GM12878 (cell line): ENCODE data around the gene C10orf105. TPM values are rescaled to one million over a fixed set of nuclear protein-coding genes. Genes with fewer than 3 reads are reported as not detected.

ENCODE experiments used
- ATAC-seq: fragments of 200-7000 bp; cut with Tn5 transposase; 3 replicates; pipeline ENCODE4 v1.9.1; 2020; ENCODE audit warnings: mild to moderate bottlenecking, moderate library complexity
- BruUV-seq: library from RNA; stranded (reverse); fragments of 400-500 nt; replicated peaks from 2 replicates; lab custom pipeline; 2021; lab: Mats Ljungman, UMichigan
- CTCF ChIA-PET: fragments of 300-600 bp; sonication (Branson Sonifier 250); formaldehyde crosslinking; extraction: SDS; loops from one replicate; lab custom pipeline; 2021; ENCODE audit warnings: inconsistent platforms; lab: Yijun Ruan, JAX
- POLR2A ChIA-PET: fragments of 350-600 bp; formaldehyde crosslinking; extraction: SDS; loops from one replicate; lab custom pipeline; 2021; ENCODE audit warnings: inconsistent platforms; lab: Charles Lee
- RAD21 ChIA-PET: fragments of 300-600 bp; sonication (Branson Sonifier 250); formaldehyde crosslinking; loops from one replicate; lab custom pipeline; 2023; ENCODE audit warnings: antibody characterized with exemption; ENCODE audit not compliant: unreplicated experiment; lab: Charles Lee
- SMC1A ChIA-PET: fragments of 300-600 bp; sonication (Branson Sonifier 250); formaldehyde crosslinking; loops from one replicate; lab custom pipeline; 2023; ENCODE audit not compliant: unreplicated experiment, uncharacterized antibody; lab: Charles Lee
- DNase-seq: peaks from one replicate; pipeline ENCODE4 v3.0.0-alpha.2; 2011; ENCODE audit warnings: low read depth, low spot score
- FAIRE-seq: peaks from 3 replicates; lab custom pipeline; 2011; peaks lifted over from hg19 to GRCh38; lab: Jason Lieb, UNC
- H2AFZ ChIP-seq: 2 replicates; pipeline ENCODE4 v1.6.0; 2011; ENCODE audit warnings: low read depth, low read length, control low read depth; ENCODE audit not compliant: control insufficient read depth
- H3K27ac ChIP-seq: 2 replicates; pipeline ENCODE4 v1.5.1; 2011; ENCODE audit warnings: control low read depth; ENCODE audit not compliant: control insufficient read depth, insufficient read depth
- H3K27me3 ChIP-seq, 2 experiments: replicated peaks in 1 of 2; 2 replicates each; pipeline versions ENCODE4 v1.6.0 to v1.6.1; 2011; ENCODE audit warnings: low read length in 1 of 2; ENCODE audit not compliant: control insufficient read depth in 2 of 2, insufficient read depth in 2 of 2
- H3K36me3 ChIP-seq, 2 experiments: 2 replicates each; pipeline ENCODE4 v1.5.1; 2011; ENCODE audit warnings: low read length in 1 of 2; ENCODE audit not compliant: control insufficient read depth in 2 of 2, insufficient read depth in 2 of 2
- H3K4me1 ChIP-seq: 2 replicates; pipeline ENCODE4 v1.6.1; 2011; ENCODE audit warnings: mild to moderate bottlenecking, low read length, moderate library complexity, mixed read lengths; ENCODE audit not compliant: control insufficient read depth, insufficient read depth
- H3K4me2 ChIP-seq: 2 replicates; pipeline ENCODE4 v1.6.0; 2011; ENCODE audit warnings: control low read depth; ENCODE audit not compliant: control insufficient read depth, insufficient read depth
- H3K4me3 ChIP-seq: fragments of 200-600 bp; sonication (generic); 2 replicates; pipeline ENCODE4 v1.5.1; 2016
- H3K79me2 ChIP-seq: 2 replicates; pipeline ENCODE4 v1.6.0; 2011; ENCODE audit warnings: low read length; ENCODE audit not compliant: control insufficient read depth, insufficient read depth
- H3K9ac ChIP-seq: 2 replicates; pipeline ENCODE4 v1.8.0; 2011; ENCODE audit warnings: low read length, control low read depth, mixed read lengths; ENCODE audit not compliant: control insufficient read depth, insufficient read depth
- H3K9me3 ChIP-seq: replicated peaks from 3 replicates; pipeline ENCODE4 v1.5.1; 2011; ENCODE audit warnings: mild to moderate bottlenecking, low read length; ENCODE audit not compliant: control insufficient read depth, insufficient read depth
- H4K20me1 ChIP-seq: 2 replicates; pipeline ENCODE4 v1.6.0; 2011; ENCODE audit not compliant: control insufficient read depth, insufficient read depth
- NFXL1 ChIP-seq: fragments of 450-650 bp; IDR thresholded peaks from 2 replicates; pipeline ENCODE4 v1.6.1; 2017; ENCODE audit warnings: antibody characterized with exemption, mild to moderate bottlenecking, borderline replicate concordance
- WGBS: methylation state at CpG from one replicate; pipeline ENCODE4 v1.1.6; 2016; ENCODE audit warnings: low lambda C conversion rate; ENCODE audit not compliant: insufficient replicate concordance, insufficient coverage; ENCODE audit errors: missing lambda C conversion rate; 5-methylcytosine and 5-hydroxymethylcytosine counted together
- in situ Hi-C: fragments of 300-500 bp; cut with MboI; formaldehyde crosslinking; loops from 9 replicates; pipeline ENCODE4 v1.14.3; 2018; ENCODE audit warnings: mixed read lengths
- intact Hi-C: fragments of 100-400 bp; cut with micrococcal nuclease; formaldehyde crosslinking; loops from one replicate; pipeline ENCODE4 v1.14.2; 2022; ENCODE audit not compliant: unreplicated experiment
- polyA plus RNA-seq, 11 experiments: library from polyadenylated mRNA; depleted of rRNA in 4 of 11; unstranded in 6 of 11; stranded (reverse) in 5 of 11; fragments of >200 nt; fragmentation: Nextera tagmentation in 4 of 11; fragmentation: Illumina TruSeq in 1 of 11; extraction: Ambion mirVana in 4 of 11; extraction: Trizol in 1 of 11; gene quantifications; 1 replicate in 1 of 11; 2 replicates in 10 of 11; pipeline versions ENCODE4 v1.2.1 to v1.2.3, GENCODE V29; 2011 to 2016; ENCODE audit warnings: inconsistent platforms in 2 of 11, missing spikeins in 2 of 11, low read depth in 1 of 11
- total RNA-seq, 4 experiments: library from RNA; depleted of rRNA in 3 of 4; stranded (reverse); fragments of >200 nt in 3 of 4; fragmentation: Illumina TruSeq in 1 of 4; extraction: Trizol in 1 of 4; gene quantifications; 2 replicates each; pipeline versions ENCODE4 v1.2.1 to v1.2.3, GENCODE V29; 2013 to 2021
- TF ChIP-seq, protein P1 (sequence below): IDR thresholded peaks from 2 replicates; pipeline ENCODE4 v1.6.1; 2011; ENCODE audit warnings: mild to moderate bottlenecking, low read depth, low read length, moderate library complexity; ENCODE audit not compliant: insufficient replicate concordance

Gene C10orf105
- total and polyA plus RNA-seq, 10 of the 15 experiments (the other 5 are each of a cell fraction or from before 2014, with no cell fraction given) = 0.04 to 0.06 (median 0.05) TPM; not detected in 7

DNA sequence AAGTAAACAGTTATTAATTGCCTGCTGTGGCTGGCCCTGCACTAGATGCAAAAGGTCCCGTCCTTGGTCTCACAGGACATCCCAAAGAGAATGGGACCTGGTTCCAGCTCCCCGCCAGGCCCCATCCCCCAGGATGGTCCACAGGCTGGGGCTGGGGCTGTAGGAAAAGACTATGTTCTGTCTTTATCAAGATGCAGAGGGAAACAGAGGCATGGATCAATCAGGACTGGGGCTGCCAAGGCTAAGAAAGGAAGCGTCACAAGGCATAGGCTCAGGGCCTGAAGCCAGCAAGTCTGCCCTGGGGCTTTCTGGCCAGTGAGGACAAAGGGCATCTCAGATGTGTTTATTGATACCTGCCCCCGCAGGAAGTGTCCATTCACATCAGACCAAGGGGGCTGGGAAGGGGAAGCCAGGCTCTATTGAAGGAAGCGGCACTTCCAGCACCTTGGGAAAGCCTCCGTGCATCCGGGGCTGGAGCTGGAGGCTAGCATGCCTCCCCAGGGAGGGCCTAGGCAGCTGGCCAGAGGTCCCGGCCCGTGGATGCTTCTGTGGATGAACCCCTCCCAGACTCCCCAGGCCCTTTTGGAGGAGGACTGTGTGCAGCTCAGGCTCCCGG lies 48.0 kb upstream of the C10orf105 start:
- POLR2A ChIA-PET = interaction anchor here (0.6 to 1.7 kb wide), 7 partner anchors 10 to 355 kb away, joined by 3 to 6 read pairs (median 3); partner anchors contain the start of gene PSAP
- no peak for ATAC-seq
- Histone ChIP-seq H3K9ac (no peak overlapping the region), H3K4me3 (no peak overlapping the region), H3K36me3 (no peaks in the 10 kb centered on the region), H3K27me3 (no peaks in the 10 kb centered on the region)
- no peak for FAIRE-seq
- no TSS peak for BruUV-seq
- intact Hi-C loops (loop anchor here (2.0 kb wide), 2 partner anchors 19 to 73 kb away; no protein-coding TSS in a partner anchor), in situ Hi-C loops (no loop called here)
- TF ChIP-seq NFXL1 = no peak
- TF ChIP-seq, protein P1, sequence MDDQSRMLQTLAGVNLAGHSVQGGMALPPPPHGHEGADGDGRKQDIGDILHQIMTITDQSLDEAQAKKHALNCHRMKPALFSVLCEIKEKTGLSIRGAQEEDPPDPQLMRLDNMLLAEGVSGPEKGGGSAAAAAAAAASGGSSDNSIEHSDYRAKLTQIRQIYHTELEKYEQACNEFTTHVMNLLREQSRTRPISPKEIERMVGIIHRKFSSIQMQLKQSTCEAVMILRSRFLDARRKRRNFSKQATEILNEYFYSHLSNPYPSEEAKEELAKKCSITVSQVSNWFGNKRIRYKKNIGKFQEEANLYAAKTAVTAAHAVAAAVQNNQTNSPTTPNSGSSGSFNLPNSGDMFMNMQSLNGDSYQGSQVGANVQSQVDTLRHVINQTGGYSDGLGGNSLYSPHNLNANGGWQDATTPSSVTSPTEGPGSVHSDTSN = peak; percentile 75
- TF ChIP-seq, all 136 proteins: peak for 1
- Histone ChIP-seq H3K27ac (no peak overlapping the region), H3K4me2 (peak overlapping the region; percentile 11; the same call in 1 of the 2 replicates), H3K4me1 (peaks cover 38% of the 10 kb centered on the region), H2AFZ (no peak overlapping the region), H4K20me1 (no peaks in the 10 kb centered on the region), H3K9me3 (no peaks in the 10 kb centered on the region), H3K79me2 (peaks cover 16% of the 10 kb centered on the region)
- ChIA-PET RAD21 (interaction anchor here (0.8 to 4.0 kb wide), 7 partner anchors 10 to 129 kb away, joined by 3 to 53 read pairs (median 4); no protein-coding TSS in a partner anchor), CTCF (interaction anchor here (0.9 to 3.8 kb wide), 9 partner anchors 12 to 129 kb away, joined by 3 to 13 read pairs (median 6); no protein-coding TSS in a partner anchor), SMC1A (interaction anchor here (1.0 to 4.6 kb wide), 11 partner anchors 10 to 391 kb away, joined by 3 to 33 read pairs (median 7); no protein-coding TSS in a partner anchor)
- DNase-seq = no peak
- WGBS = 79% methylated on average over 10 of the region's 10 CpGs
